Renal cortex interstitium (tissue), 11 donors: Measurements from ENCODE around the gene ANK2. TPM values are rescaled to one million over a fixed set of nuclear protein-coding genes. Genes with fewer than 3 reads are reported as not detected.
"Not testable (repeated sequence)": the region's sequence is repeated elsewhere in the genome, so short reads cannot be mapped to it uniquely, and the experiment has no call there.

ENCODE experiments used
- DNase-seq, 11 donors: peaks; one replicate each; pipeline ENCODE4 v3.0.0-alpha.2; 2013; ENCODE audit warnings: low read depth in 9 of 11, low spot score in 4 of 11; ENCODE audit errors: extremely low read depth in 1 of 11
- polyA plus RNA-seq, 3 donors: library from polyadenylated mRNA; unstranded; fragments of 120-200 nt; gene quantifications; one replicate each; pipeline ENCODE4 v1.2.1, GENCODE V29; 2013; ENCODE audit not compliant: insufficient read length in 3 of 3

Gene ANK2
- polyA plus RNA-seq, 3 donors, result 61.0 to 62.1 (median 61.9) TPM

GRCh38 chr4:113170805-113171468 lies 121.5 kb downstream of the ANK2 start:
- no peak for DNase-seq

- no peak for DNase-seq
These were observed 123.8 kb downstream of the ANK2 start for GRCh38 chr4:113173126-113173792.

GRCh38 chr4:113173793-113174264 lies 124.4 kb downstream of the ANK2 start:
- DNase-seq, result no peak

- DNase-seq, result no peak
These were observed 129.6 kb downstream of the ANK2 start for GRCh38 chr4:113179091-113179490.

GRCh38 chr4:113179996-113180395 lies 130.5 kb downstream of the ANK2 start:
- DNase-seq, result no peak

- no peak for DNase-seq
These were observed 132.0 kb downstream of the ANK2 start for GRCh38 chr4:113181289-113182007.

GRCh38 chr4:113183032-113183605 lies 133.7 kb downstream of the ANK2 start:
- DNase-seq, result no peak

GRCh38 chr4:113186220-113186619 lies 136.8 kb downstream of the ANK2 start:
- DNase-seq, result not testable (repeated sequence)

- DNase-seq, result no peak
These were observed 137.5 kb downstream of the ANK2 start for GRCh38 chr4:113186913-113187312.

- no peak for DNase-seq
These were observed 137.9 kb downstream of the ANK2 start for GRCh38 chr4:113187358-113187757.

GRCh38 chr4:113189546-113189945 lies 140.1 kb downstream of the ANK2 start:
- DNase-seq, result no peak

- no peak for DNase-seq
These were observed 159.7 kb downstream of the ANK2 start for GRCh38 chr4:113209153-113209552.

- no peak for DNase-seq
These were observed 160.3 kb downstream of the ANK2 start for GRCh38 chr4:113209652-113210320.

GRCh38 chr4:113212613-113213012 lies 163.2 kb downstream of the ANK2 start:
- DNase-seq, result no peak

- DNase-seq, result no peak
These were observed 172.5 kb downstream of the ANK2 start for GRCh38 chr4:113221990-113222389.

- no peak for DNase-seq
These were observed 173.0 kb downstream of the ANK2 start for GRCh38 chr4:113222471-113222870.

- DNase-seq, result no peak
These were observed 173.5 kb downstream of the ANK2 start for GRCh38 chr4:113223001-113223400.

GRCh38 chr4:113232194-113232593 lies 182.7 kb downstream of the ANK2 start:
- DNase-seq, result no peak

- DNase-seq, result no peak
These were observed 187.5 kb downstream of the ANK2 start for GRCh38 chr4:113236916-113237315.
